Body of pancreas (tissue), 4 donors: ENCODE results near the gene SYNDIG1L. TPM values are rescaled to one million over a fixed set of nuclear protein-coding genes. Genes with fewer than 3 reads are reported as not detected.

Experiments
- ATAC-seq: fragments of 150-250 bp; one replicate; pipeline ENCODE4 v1.9.1; 2016
- DNase-seq, 4 donors: peaks; one replicate each; pipeline ENCODE4 v3.0.0-alpha.2; 2019
- H3K27ac ChIP-seq, 4 donors: fragments of 200-600 bp; sonication (generic); 1 replicate in 3 of 4; 2 replicates in 1 of 4; pipeline versions ENCODE4 v1.5.1 to v1.6.1; 2016 to 2019; ENCODE audit warnings: mild to moderate bottlenecking in 1 of 4, mixed read lengths in 1 of 4, moderate library complexity in 1 of 4
- H3K27me3 ChIP-seq, 2 donors: fragments of 200-600 bp; sonication (generic); one replicate each; pipeline ENCODE4 v1.6.0; 2016; ENCODE audit warnings: mild to moderate bottlenecking in 1 of 2
- H3K36me3 ChIP-seq, 2 donors: fragments of 200-600 bp; sonication (generic); replicated peaks in 1 of 2; 2 replicates each; pipeline ENCODE4 v1.5.1; 2016; ENCODE audit warnings: low read depth in 2 of 2; ENCODE audit not compliant: insufficient read depth in 1 of 2
- H3K4me1 ChIP-seq: fragments of 200-600 bp; sonication (generic); one replicate; pipeline ENCODE4 v1.6.0; 2016
- H3K4me3 ChIP-seq, 2 donors: fragments of 200-600 bp; sonication (generic); 1 replicate in 1 of 2; 2 replicates in 1 of 2; pipeline ENCODE4 v1.5.1; 2016 to 2019
- H3K9me3 ChIP-seq, 3 donors: fragments of 200-600 bp; sonication (generic); 1 replicate in 2 of 3; 2 replicates in 1 of 3; pipeline ENCODE4 v1.5.1; 2016
- CTCF ChIP-seq, 7 experiments: fragments of 450-650 bp in 4 of 7; fragments of 200-600 bp in 3 of 7; sonication (generic) in 3 of 7; IDR thresholded peaks; one replicate each; pipeline ENCODE4 v1.5.1; 2016 to 2019; ENCODE audit warnings: antibody characterized with exemption in 7 of 7
- POLR2A ChIP-seq, 3 donors: fragments of 450-650 bp; IDR thresholded peaks; one replicate each; pipeline ENCODE4 v1.6.1; 2016; ENCODE audit warnings: antibody characterized with exemption in 3 of 3, mild to moderate bottlenecking in 2 of 3
- WGBS, 2 donors: methylation state at CpG; one replicate each; pipeline ENCODE4 v1.1.5; 2017; 5-methylcytosine and 5-hydroxymethylcytosine counted together
- intact Hi-C: fragments of 100-400 bp; cut with DNase I; formaldehyde crosslinking; loops from one replicate; pipeline ENCODE4 v1.15.1; 2023
- total RNA-seq, 2 donors: library from RNA; depleted of rRNA; stranded (reverse); fragments of >200 nt; gene quantifications; one replicate each; pipeline ENCODE4 v1.1.0, GENCODE V29; 2016

Gene SYNDIG1L
- total RNA-seq, 2 donors from 2014 or later: 0.52 TPM; not detected in 1

- Histone ChIP-seq H3K27me3 (no peaks in the 10 kb centered on the region), H3K4me1 (peaks cover 11% of the 10 kb centered on the region), H3K36me3 (no peaks in the 10 kb centered on the region), H3K9me3 (no peaks in the 10 kb centered on the region), H3K4me3 (no peak overlapping the region), H3K27ac (no peak overlapping the region)
- no peak for TF ChIP-seq POLR2A (IDR thresholded peaks at IDR 0.05)
- TF ChIP-seq CTCF (IDR thresholded peaks at IDR 0.05): no peak
- WGBS, 2 donors: 56 to 59% methylated on average over 7 to 8 of the region's 8 CpGs
- ATAC-seq (no peak), DNase-seq (no peak)
- intact Hi-C loops: no loop called here
These were observed 25.0 kb downstream of the SYNDIG1L start for GRCh38 chr14:74400919-74401503.

DNA sequence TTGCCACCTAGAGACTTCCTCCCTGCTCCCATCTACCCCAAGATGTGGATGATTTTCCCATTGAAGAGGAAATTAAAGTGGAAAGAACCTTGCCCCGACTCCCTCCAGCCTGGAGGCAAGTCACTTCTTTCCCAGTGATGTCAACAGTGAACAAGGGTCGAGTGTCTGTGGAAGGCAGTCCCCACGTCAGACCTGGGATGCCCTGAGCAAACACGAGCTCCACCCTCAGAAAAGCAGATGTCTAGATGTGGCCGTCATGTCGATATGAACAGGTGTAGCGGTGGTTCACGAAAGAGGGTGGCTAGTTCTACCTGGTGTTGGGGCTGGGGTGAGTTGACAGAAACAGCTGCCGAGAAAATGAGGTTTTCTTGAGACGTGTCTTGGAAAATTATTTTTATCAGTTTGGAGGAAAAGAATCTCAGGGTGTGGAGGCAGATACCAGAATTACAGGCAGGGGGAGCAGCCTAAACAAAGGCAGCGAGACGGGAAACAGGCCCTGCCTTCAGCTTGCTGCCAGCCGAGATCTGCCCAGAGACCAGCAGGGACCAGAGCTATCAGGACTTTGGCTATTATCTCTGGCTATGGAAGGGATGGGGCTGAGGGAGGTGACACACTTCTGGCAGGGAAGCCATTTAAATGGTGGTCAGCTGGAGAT lies 25.9 kb downstream of the SYNDIG1L start:
- Histone ChIP-seq H3K4me1 (peaks cover 11% of the 10 kb centered on the region), H3K4me3 (no peak overlapping the region)

DNA sequence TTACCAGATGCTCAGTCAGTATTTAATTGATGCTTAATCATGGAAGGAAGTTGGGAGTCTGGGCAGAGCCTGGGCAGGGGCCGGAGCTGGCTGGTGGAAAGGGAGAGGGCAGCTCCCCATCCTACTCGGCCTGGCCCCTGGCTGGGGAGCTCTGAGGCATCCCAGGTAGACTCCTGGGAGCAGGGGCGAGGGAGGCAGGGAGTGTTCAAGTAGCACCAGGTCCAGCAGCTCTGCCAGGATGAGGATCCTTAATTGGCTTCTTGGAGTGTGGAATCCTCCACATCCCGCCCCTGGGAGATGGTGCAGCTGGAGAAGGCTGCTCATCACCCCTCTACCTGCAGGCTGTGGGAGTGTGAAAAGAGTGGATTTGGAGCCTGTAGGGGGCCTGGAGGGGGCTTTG lies 30.9 kb downstream of the SYNDIG1L start:
- H3K9me3 ChIP-seq: no peaks in the 10 kb centered on the region
- DNase-seq (no peak), ATAC-seq (no peak)
- H3K27me3 ChIP-seq: no peaks in the 10 kb centered on the region
- no peaks in the 10 kb centered on the region for H3K36me3 ChIP-seq
- intact Hi-C loops: no loop called here
- H3K27ac ChIP-seq: no peak overlapping the region
- no peaks in the 10 kb centered on the region for H3K4me1 ChIP-seq
- no peak overlapping the region for H3K4me3 ChIP-seq
- TF ChIP-seq POLR2A (IDR thresholded peaks at IDR 0.05): no peak
- no peak for TF ChIP-seq CTCF (IDR thresholded peaks at IDR 0.05)
- WGBS, 2 donors: 54 to 69% methylated on average over 3 to 4 of the region's 4 CpGs

More for the DNA sequence above, 25.9 kb downstream of the SYNDIG1L start:
- no peaks in the 10 kb centered on the region for H3K36me3 ChIP-seq
- no peaks in the 10 kb centered on the region for H3K27me3 ChIP-seq
- WGBS, 2 donors: 46 to 55% methylated on average over 11 to 13 of the region's 13 CpGs
- no peak for ATAC-seq
- no peak for DNase-seq
- intact Hi-C loops: no loop called here
- no peaks in the 10 kb centered on the region for H3K9me3 ChIP-seq
- no peak overlapping the region for H3K27ac ChIP-seq
- TF ChIP-seq CTCF (IDR thresholded peaks at IDR 0.05) (no peak), POLR2A (IDR thresholded peaks at IDR 0.05) (no peak)

DNA sequence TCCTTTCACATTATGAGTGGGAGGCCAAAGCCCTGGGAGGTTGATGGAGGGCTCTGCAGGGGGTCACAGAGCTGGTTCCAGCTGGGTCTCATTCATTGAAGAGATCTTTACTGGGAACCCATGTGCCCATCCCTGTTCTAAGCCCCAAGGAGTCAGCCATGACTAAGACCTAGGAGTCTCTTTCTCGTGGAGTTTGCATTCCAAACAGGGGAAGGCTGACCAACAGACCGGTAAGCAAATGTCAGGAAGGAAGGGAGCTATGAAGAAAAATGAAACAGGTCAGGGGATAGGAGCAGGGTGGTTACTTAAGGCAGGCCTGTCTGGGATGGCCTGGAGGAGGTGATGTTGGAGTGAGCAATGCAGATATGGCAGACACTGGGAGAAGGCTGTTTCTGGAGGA lies 31.5 kb downstream of the SYNDIG1L start:
- intact Hi-C loops: no loop called here
- 56 to 69% methylated on average over 2 of the region's 2 CpGs for WGBS, 2 donors
- no peaks in the 10 kb centered on the region for H3K9me3 ChIP-seq
- no peaks in the 10 kb centered on the region for H3K27me3 ChIP-seq
- no peak overlapping the region for H3K27ac ChIP-seq
- TF ChIP-seq POLR2A (IDR thresholded peaks at IDR 0.05): no peak
- TF ChIP-seq CTCF (IDR thresholded peaks at IDR 0.05): no peak
- H3K36me3 ChIP-seq: no peaks in the 10 kb centered on the region
- ATAC-seq: no peak
- H3K4me3 ChIP-seq: no peak overlapping the region
- H3K4me1 ChIP-seq: no peaks in the 10 kb centered on the region
- DNase-seq: no peak
